Measurements from ENCODE around the gene GPS2.

- no peak for TF ChIP-seq CTCF (conservative IDR thresholded peaks at IDR 0.05; ENCODE audit: low read depth, low read length)
- no peak for TF ChIP-seq EZH2 (IDR thresholded peaks at IDR 0.05; ENCODE audit: borderline replicate concordance, low read depth, low read length, poor library complexity, severe bottlenecking)
These were observed 9.9 kb upstream of the GPS2 start for GRCh38 chr17:7325031-7325528.

Measured in A673 (cell line).